ENCODE data around the gene CYB561D1. TPM values are rescaled to one million over a fixed set of nuclear protein-coding genes. Genes with fewer than 3 reads are reported as not detected.

The CYB561D1 gene
- total and polyA plus RNA-seq, 2 of the 13 experiments (the other 11 are each of a cell fraction or from before 2014, with no cell fraction given) = 3.9 to 4.1 TPM

DNA sequence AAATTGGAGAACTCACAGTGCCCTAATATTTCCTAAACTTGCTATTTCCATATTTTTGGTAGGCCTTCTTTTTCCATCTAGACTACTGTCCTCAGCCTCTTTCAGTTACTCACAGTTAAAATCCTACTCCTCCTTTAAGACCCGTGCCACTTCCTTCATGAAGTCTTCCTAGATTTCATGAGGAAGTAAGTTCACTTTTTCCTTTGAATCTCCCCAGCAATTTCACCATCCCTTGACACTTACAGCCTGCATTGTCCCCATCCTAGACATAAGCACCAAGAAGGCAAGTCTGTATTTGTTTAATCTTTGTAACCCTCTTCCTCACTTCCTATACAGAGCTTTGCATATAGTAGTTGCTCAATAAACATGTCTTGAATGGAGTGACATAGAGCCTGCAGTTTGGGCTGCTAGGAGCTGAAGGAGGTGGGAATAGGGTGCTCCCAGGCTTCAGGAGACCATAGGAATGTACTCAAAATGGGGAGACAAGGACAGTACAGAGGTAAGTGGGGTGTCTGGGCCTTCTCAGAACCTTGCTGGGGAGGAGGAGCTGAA lies 40.5 kb downstream of the CYB561D1 start:
- in situ Hi-C loops (cut with HindIII; ENCODE audit: extremely low pct_ligation_motif_present, low pct_unique_long_range_greater_than_20kb) (loop anchor here (5.0 to 10.0 kb wide), 2 partner anchors 42 to 270 kb away; partner anchors contain the start of gene CYB561D1), intact Hi-C loops (cut with micrococcal nuclease; ENCODE audit: unreplicated experiment) (no loop called here)
- Histone ChIP-seq H3K9me3 (ENCODE audit: low read length) (no peaks in the 10 kb centered on the region), H3K79me2 (ENCODE audit: insufficient read depth, low read length) (no peaks in the 10 kb centered on the region), H3K4me3 (replicated peaks in 1 of 3; ENCODE audit: insufficient read depth in 1 of 3, low read depth in 2 of 3, low read length in 3 of 3) (no peak overlapping the region), H4K20me1 (ENCODE audit: insufficient read depth, low read length) (no peaks in the 10 kb centered on the region), H2AFZ (ENCODE audit: low read length) (no peak overlapping the region), H3K27ac (ENCODE audit: extremely low read length, insufficient read depth, low read length) (no peak overlapping the region), H3K4me1 (ENCODE audit: insufficient read depth, low read length) (peaks cover 24% of the 10 kb centered on the region; the same call in 1 of the 2 replicates), H3K4me2 (ENCODE audit: low read depth, low read length) (no peak overlapping the region), H3K36me3 (replicated peaks in 1 of 2; ENCODE audit: control insufficient read depth in 1 of 2, insufficient read depth in 2 of 2, low read length in 2 of 2) (no peaks in the 10 kb centered on the region), H3K27me3 (ENCODE audit: control insufficient read depth in 1 of 2, insufficient read depth in 2 of 2, low read length in 2 of 2) (peaks cover 7 to 40% of the 10 kb centered on the region in 2 experiments; a peak in 4 of 5 replicates), H3K9ac (ENCODE audit: insufficient read depth, low read depth, low read length) (no peak overlapping the region)
- DNase-seq (ENCODE audit: low spot score) = no peak
- CTCF ChIA-PET (ENCODE audit: low intra/inter-chr PET ratio, low total read pairs) = interaction anchor here (1.5 to 4.5 kb wide), 3 partner anchors 36 to 271 kb away, joined by 8 to 81 read pairs (median 32); partner anchors contain the start of gene CYB561D1
- ATAC-seq = no peak
- no TSS peak for BruUV-seq (replicated peaks)
- POLR2A ChIA-PET = interaction anchor here (1.3 kb wide), 1 partner anchor 14 kb away, joined by 4 read pairs; the partner anchor contains the start of gene GNAI3
- no peak for FAIRE-seq
- 35% methylated on average over 1 of the region's 1 CpG for WGBS (ENCODE audit: low lambda C conversion rate)
- no peak for TF ChIP-seq MAX (IDR thresholded peaks at IDR 0.05)
- TF ChIP-seq ZIK1 (CRISPR knock-in tag; IDR thresholded peaks at IDR 0.05; ENCODE audit: borderline replicate concordance, low read depth) = no peak
- TF ChIP-seq ATF2 (CRISPR knock-in tag; IDR thresholded peaks at IDR 0.05) = no peak
- no peak for TF ChIP-seq ZMYM4 (CRISPR knock-in tag; IDR thresholded peaks at IDR 0.05)
- TF ChIP-seq MTF1 (CRISPR knock-in tag; IDR thresholded peaks at IDR 0.05) = no peak
- TF ChIP-seq MATR3 (CRISPR knock-in tag; IDR thresholded peaks at IDR 0.05) = no peak
- TF ChIP-seq AGO2 (optimal IDR thresholded peaks at IDR 0.05; ENCODE audit: low read depth, low read length) = no peak
- TF ChIP-seq ZFYVE20 (CRISPR knock-in tag; IDR thresholded peaks at IDR 0.05; ENCODE audit: borderline replicate concordance, low read depth) = no peak
- TF ChIP-seq HDAC6 (IDR thresholded peaks at IDR 0.05; ENCODE audit: low read depth, low read length) = no peak
- TF ChIP-seq SAFB2 (CRISPR knock-in tag; IDR thresholded peaks at IDR 0.05; ENCODE audit: borderline replicate concordance, low read depth) = no peak
- no peak for TF ChIP-seq REST (IDR thresholded peaks at IDR 0.05; ENCODE audit: borderline replicate concordance in 1 of 2, low read depth in 1 of 2, low read length in 2 of 2)
- TF ChIP-seq CAMTA2 (CRISPR knock-in tag; IDR thresholded peaks at IDR 0.05; ENCODE audit: borderline replicate concordance) = no peak
- no peak for TF ChIP-seq DPF2 (CRISPR knock-in tag; IDR thresholded peaks at IDR 0.05; ENCODE audit: borderline replicate concordance, low read depth)
- TF ChIP-seq, protein P1, sequence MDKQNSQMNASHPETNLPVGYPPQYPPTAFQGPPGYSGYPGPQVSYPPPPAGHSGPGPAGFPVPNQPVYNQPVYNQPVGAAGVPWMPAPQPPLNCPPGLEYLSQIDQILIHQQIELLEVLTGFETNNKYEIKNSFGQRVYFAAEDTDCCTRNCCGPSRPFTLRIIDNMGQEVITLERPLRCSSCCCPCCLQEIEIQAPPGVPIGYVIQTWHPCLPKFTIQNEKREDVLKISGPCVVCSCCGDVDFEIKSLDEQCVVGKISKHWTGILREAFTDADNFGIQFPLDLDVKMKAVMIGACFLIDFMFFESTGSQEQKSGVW (CRISPR knock-in tag; IDR thresholded peaks at IDR 0.05; ENCODE audit: borderline replicate concordance) = no peak
- TF ChIP-seq, protein P2, sequence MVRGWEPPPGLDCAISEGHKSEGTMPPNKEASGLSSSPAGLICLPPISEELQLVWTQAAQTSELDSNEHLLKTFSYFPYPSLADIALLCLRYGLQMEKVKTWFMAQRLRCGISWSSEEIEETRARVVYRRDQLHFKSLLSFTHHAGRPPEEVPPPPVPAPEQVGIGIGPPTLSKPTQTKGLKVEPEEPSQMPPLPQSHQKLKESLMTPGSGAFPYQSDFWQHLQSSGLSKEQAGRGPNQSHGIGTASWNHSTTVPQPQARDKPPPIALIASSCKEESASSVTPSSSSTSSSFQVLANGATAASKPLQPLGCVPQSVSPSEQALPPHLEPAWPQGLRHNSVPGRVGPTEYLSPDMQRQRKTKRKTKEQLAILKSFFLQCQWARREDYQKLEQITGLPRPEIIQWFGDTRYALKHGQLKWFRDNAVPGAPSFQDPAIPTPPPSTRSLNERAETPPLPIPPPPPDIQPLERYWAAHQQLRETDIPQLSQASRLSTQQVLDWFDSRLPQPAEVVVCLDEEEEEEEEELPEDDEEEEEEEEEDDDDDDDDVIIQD (CRISPR knock-in tag; IDR thresholded peaks at IDR 0.05; ENCODE audit: low read depth) = no peak
- TF ChIP-seq ZNF616 (CRISPR knock-in tag; IDR thresholded peaks at IDR 0.05; ENCODE audit: low read depth) = no peak
